ENCODE results near the gene LEUTX. TPM values are rescaled to one million over a fixed set of nuclear protein-coding genes. Genes with fewer than 3 reads are reported as not detected.
"Not testable (repeated sequence)": the region's sequence is repeated elsewhere in the genome, so short reads cannot be mapped to it uniquely, and the experiment has no call there.

The LEUTX gene
- total RNA-seq (2014; rRNA removed; shearing (Covaris generic)) = not detected in 2 replicates
- not detected in 2 replicates for polyA plus RNA-seq (2015; cell fraction: cytosol; rRNA removed)
- polyA plus RNA-seq (2015; cell fraction: nucleus; rRNA removed) = not detected in 2 replicates

- in situ Hi-C loops (cut with HindIII; ENCODE audit: low pct_unique_long_range_greater_than_20kb, low sequenced_read_pairs) = no loop called here
- DNase-seq (ENCODE audit: low read depth, low spot score) = no peak
Measured at GRCh38 chr19:39778763-39779162, at the start of gene LEUTX. TSS of gene LEUTX (plus strand) at chr19:39778854. CDS start at chr19:39778921, 67 bp downstream.

- DNase-seq (ENCODE audit: low read depth, low spot score) = no peak
- in situ Hi-C loops (cut with HindIII; ENCODE audit: low pct_unique_long_range_greater_than_20kb, low sequenced_read_pairs) = no loop called here
Measured at GRCh38 chr19:39729594-39729993, 49.1 kb upstream of the LEUTX start.

GRCh38 chr19:39731685-39732084, 47.0 kb upstream of the LEUTX start:
- in situ Hi-C loops (cut with HindIII; ENCODE audit: low pct_unique_long_range_greater_than_20kb, low sequenced_read_pairs) = no loop called here
- DNase-seq (ENCODE audit: low read depth, low spot score) = no peak

- DNase-seq (ENCODE audit: low read depth, low spot score) = no peak
- in situ Hi-C loops (cut with HindIII; ENCODE audit: low pct_unique_long_range_greater_than_20kb, low sequenced_read_pairs) = no loop called here
Measured at GRCh38 chr19:39733841-39734240, 44.8 kb upstream of the LEUTX start.

- DNase-seq (ENCODE audit: low read depth, low spot score) = no peak
- in situ Hi-C loops (cut with HindIII; ENCODE audit: low pct_unique_long_range_greater_than_20kb, low sequenced_read_pairs) = no loop called here
Measured at GRCh38 chr19:39735688-39736087, 43.0 kb upstream of the LEUTX start.

GRCh38 chr19:39736088-39736487, 42.6 kb upstream of the LEUTX start:
- no peak for DNase-seq (ENCODE audit: low read depth, low spot score)
- in situ Hi-C loops (cut with HindIII; ENCODE audit: low pct_unique_long_range_greater_than_20kb, low sequenced_read_pairs) = no loop called here

GRCh38 chr19:39737351-39737750, 41.3 kb upstream of the LEUTX start:
- in situ Hi-C loops (cut with HindIII; ENCODE audit: low pct_unique_long_range_greater_than_20kb, low sequenced_read_pairs) = no loop called here
- DNase-seq (ENCODE audit: low read depth, low spot score) = no peak

- DNase-seq (ENCODE audit: low read depth, low spot score) = no peak
- in situ Hi-C loops (cut with HindIII; ENCODE audit: low pct_unique_long_range_greater_than_20kb, low sequenced_read_pairs) = no loop called here
Measured at GRCh38 chr19:39737891-39738290, 40.8 kb upstream of the LEUTX start, which contains the start of gene CLC. TSS of gene CLC (minus strand) at chr19:39738029. CDS start at chr19:39737952, 77 bp downstream.

- no peak for DNase-seq (ENCODE audit: low read depth, low spot score)
- in situ Hi-C loops (cut with HindIII; ENCODE audit: low pct_unique_long_range_greater_than_20kb, low sequenced_read_pairs) = no loop called here
Measured at GRCh38 chr19:39738814-39739213, 39.8 kb upstream of the LEUTX start.

GRCh38 chr19:39740395-39740794, 38.3 kb upstream of the LEUTX start:
- DNase-seq (ENCODE audit: low read depth, low spot score) = no peak
- in situ Hi-C loops (cut with HindIII; ENCODE audit: low pct_unique_long_range_greater_than_20kb, low sequenced_read_pairs) = no loop called here

- in situ Hi-C loops (cut with HindIII; ENCODE audit: low pct_unique_long_range_greater_than_20kb, low sequenced_read_pairs) = no loop called here
Measured at GRCh38 chr19:39745643-39746042, 33.0 kb upstream of the LEUTX start.

GRCh38 chr19:39746836-39747529, 31.7 kb upstream of the LEUTX start:
- in situ Hi-C loops (cut with HindIII; ENCODE audit: low pct_unique_long_range_greater_than_20kb, low sequenced_read_pairs) = no loop called here
- DNase-seq (ENCODE audit: low read depth, low spot score) = no peak

More at GRCh38 chr19:39745643-39746042, 33.0 kb upstream of the LEUTX start:
- no peak for DNase-seq (ENCODE audit: low read depth, low spot score)

GRCh38 chr19:39749981-39750380, 28.7 kb upstream of the LEUTX start:
- in situ Hi-C loops (cut with HindIII; ENCODE audit: low pct_unique_long_range_greater_than_20kb, low sequenced_read_pairs) = no loop called here
- DNase-seq (ENCODE audit: low read depth, low spot score) = no peak

GRCh38 chr19:39752390-39752789, 26.3 kb upstream of the LEUTX start:
- in situ Hi-C loops (cut with HindIII; ENCODE audit: low pct_unique_long_range_greater_than_20kb, low sequenced_read_pairs) = no loop called here
- DNase-seq (ENCODE audit: low read depth, low spot score) = no peak

- in situ Hi-C loops (cut with HindIII; ENCODE audit: low pct_unique_long_range_greater_than_20kb, low sequenced_read_pairs) = no loop called here
Measured at GRCh38 chr19:39752795-39753194, 25.9 kb upstream of the LEUTX start.

GRCh38 chr19:39754544-39754943, 24.1 kb upstream of the LEUTX start:
- no peak for DNase-seq (ENCODE audit: low read depth, low spot score)
- in situ Hi-C loops (cut with HindIII; ENCODE audit: low pct_unique_long_range_greater_than_20kb, low sequenced_read_pairs) = no loop called here

More at GRCh38 chr19:39752795-39753194, 25.9 kb upstream of the LEUTX start:
- DNase-seq (ENCODE audit: low read depth, low spot score) = no peak

GRCh38 chr19:39754971-39755370, 23.7 kb upstream of the LEUTX start:
- in situ Hi-C loops (cut with HindIII; ENCODE audit: low pct_unique_long_range_greater_than_20kb, low sequenced_read_pairs) = no loop called here

GRCh38 chr19:39759457-39760184, 19.0 kb upstream of the LEUTX start:
- no peak for DNase-seq (ENCODE audit: low read depth, low spot score)
- in situ Hi-C loops (cut with HindIII; ENCODE audit: low pct_unique_long_range_greater_than_20kb, low sequenced_read_pairs) = no loop called here

More at GRCh38 chr19:39754971-39755370, 23.7 kb upstream of the LEUTX start:
- no peak for DNase-seq (ENCODE audit: low read depth, low spot score)

- in situ Hi-C loops (cut with HindIII; ENCODE audit: low pct_unique_long_range_greater_than_20kb, low sequenced_read_pairs); DNase-seq (ENCODE audit: low read depth, low spot score): not testable (repeated sequence)
Measured at GRCh38 chr19:39761851-39762250, 16.8 kb upstream of the LEUTX start.

Data from SK-MEL-5 (cell line).